Spleen (tissue), 7 donors: ENCODE results near the gene PSMG2.

ENCODE experiments used
- CTCF ChIP-seq, 11 experiments: fragments of 200-600 bp in 7 of 11; fragments of 450-650 bp in 4 of 11; sonication (generic) in 4 of 11; IDR thresholded peaks in 8 of 11; conservative IDR thresholded peaks in 3 of 11; 1 replicate in 7 of 11; 2 replicates in 4 of 11; pipeline versions ENCODE4 v1.4.0 to v1.8.0; 2016 to 2021; ENCODE audit warnings: antibody characterized with exemption in 11 of 11, inconsistent platforms in 4 of 11, mild to moderate bottlenecking in 1 of 11
- POLR2A ChIP-seq, 3 donors: fragments of 450-650 bp; IDR thresholded peaks; one replicate each; pipeline ENCODE4 v1.5.1; 2017; ENCODE audit warnings: antibody characterized with exemption in 3 of 3, mild to moderate bottlenecking in 1 of 3
- POLR2AphosphoS5 ChIP-seq, 3 donors: sonication (generic); formaldehyde crosslinking; IDR thresholded peaks; one replicate each; pipeline ENCODE4 v1.5.1; 2017; ENCODE audit warnings: antibody characterized with exemption in 3 of 3
- donor health status: DM: no; HTN: no; CAD: no; lungs with moderate emphysema.
- donor health status: DM: no; HTN: no; CAD: no.
- donor health status: DM: no; HTN: no; CAD: no.

- TF ChIP-seq POLR2AphosphoS5 (IDR thresholded peaks at IDR 0.05) (no peak), CTCF (IDR thresholded peaks at IDR 0.05 in 8 of 11, conservative IDR thresholded peaks at IDR 0.05 in 3 of 11) (no peak), POLR2A (IDR thresholded peaks at IDR 0.05) (no peak)
These were observed 49.0 kb downstream of the PSMG2 start for GRCh38 chr18:12751891-12752290.
